ENCODE measurements around the gene SLC5A4. TPM values are rescaled to one million over a fixed set of nuclear protein-coding genes. Genes with fewer than 3 reads are reported as not detected.
A peak's percentile ranks its signal among the peaks of the same experiment; 100 is the strongest.

The SLC5A4 gene
- total RNA-seq, 1 experiment from 2014 or later, result not detected

- peak; percentile 53 for TF ChIP-seq CTCF (IDR thresholded peaks at IDR 0.05; ENCODE audit: unreplicated experiment)
- H3K4me1 Mint-ChIP-seq (ENCODE audit: low read depth, unreplicated experiment), result peaks cover 54% of the 10 kb centered on the region
- DNase-seq, result peak; percentile 79
- no peak overlapping the region for H3K27ac Mint-ChIP-seq (ENCODE audit: unreplicated experiment)
- intact Hi-C loops (cut with micrococcal nuclease; ENCODE audit: unreplicated experiment), result loop anchor here (1.0 to 2.0 kb wide), 4 partner anchors 64 to 270 kb away; no protein-coding TSS in a partner anchor
- H3K4me3 Mint-ChIP-seq (ENCODE audit: low read depth, unreplicated experiment), result peak overlapping the region; percentile 84
- no peaks in the 10 kb centered on the region for H3K9me3 Mint-ChIP-seq (ENCODE audit: low read depth, unreplicated experiment)
- peaks cover 30% of the 10 kb centered on the region for H3K36me3 Mint-ChIP-seq (ENCODE audit: insufficient read depth, unreplicated experiment)
- CTCF ChIA-PET, result interaction anchor here (1.5 kb wide), 2 partner anchors 64 to 99 kb away, joined by 5 to 27 read pairs; no protein-coding TSS in a partner anchor
- BruUV-seq (replicated peaks), result no TSS peak
- peaks cover 33% of the 10 kb centered on the region for H3K27me3 Mint-ChIP-seq (ENCODE audit: unreplicated experiment)
Measured at GRCh38 chr22:32202539-32203180, 52.5 kb downstream of the SLC5A4 start.

GRCh38 chr22:32202161-32202538 lies 53.0 kb downstream of the SLC5A4 start:
- CTCF ChIA-PET, result interaction anchor here (1.5 kb wide), 2 partner anchors 64 to 98 kb away, joined by 5 to 27 read pairs; no protein-coding TSS in a partner anchor
- no peak for TF ChIP-seq CTCF (IDR thresholded peaks at IDR 0.05; ENCODE audit: unreplicated experiment)
- no peak for DNase-seq
- peak overlapping the region; percentile 84 for H3K4me3 Mint-ChIP-seq (ENCODE audit: low read depth, unreplicated experiment)
- H3K9me3 Mint-ChIP-seq (ENCODE audit: low read depth, unreplicated experiment), result no peaks in the 10 kb centered on the region
- peaks cover 51% of the 10 kb centered on the region for H3K4me1 Mint-ChIP-seq (ENCODE audit: low read depth, unreplicated experiment)
- no peak overlapping the region for H3K27ac Mint-ChIP-seq (ENCODE audit: unreplicated experiment)
- peaks cover 30% of the 10 kb centered on the region for H3K36me3 Mint-ChIP-seq (ENCODE audit: insufficient read depth, unreplicated experiment)
- peaks cover 38% of the 10 kb centered on the region for H3K27me3 Mint-ChIP-seq (ENCODE audit: unreplicated experiment)
- intact Hi-C loops (cut with micrococcal nuclease; ENCODE audit: unreplicated experiment), result loop anchor here (1.0 to 2.0 kb wide), 4 partner anchors 64 to 271 kb away; no protein-coding TSS in a partner anchor
- BruUV-seq (replicated peaks), result no TSS peak

DNA sequence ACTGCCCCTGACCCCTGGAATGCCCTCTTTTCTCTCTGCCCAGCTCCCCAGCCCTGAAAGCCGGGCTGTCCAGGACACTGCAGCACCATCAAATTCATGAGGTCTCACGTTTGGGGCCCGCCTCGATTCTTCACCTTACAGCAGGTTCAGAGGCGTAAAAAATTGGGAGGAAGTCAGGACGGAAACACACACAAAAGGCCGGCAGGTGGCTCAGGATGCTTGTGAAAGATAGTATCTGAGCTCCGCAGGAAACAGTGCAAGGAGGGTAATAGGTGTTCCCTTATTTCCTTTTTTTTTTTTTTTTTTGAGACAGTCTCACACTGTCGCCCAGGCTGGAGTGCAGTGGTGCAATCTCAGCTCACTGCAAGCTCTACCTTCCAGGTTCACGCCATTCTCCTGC lies 54.4 kb downstream of the SLC5A4 start:
- H3K27ac Mint-ChIP-seq (ENCODE audit: unreplicated experiment), result no peak overlapping the region
- peaks cover 37% of the 10 kb centered on the region for H3K4me1 Mint-ChIP-seq (ENCODE audit: low read depth, unreplicated experiment)
- CTCF ChIA-PET, result no interaction called here
- H3K27me3 Mint-ChIP-seq (ENCODE audit: unreplicated experiment), result peaks cover 52% of the 10 kb centered on the region
- H3K9me3 Mint-ChIP-seq (ENCODE audit: low read depth, unreplicated experiment), result no peaks in the 10 kb centered on the region
- TF ChIP-seq CTCF (IDR thresholded peaks at IDR 0.05; ENCODE audit: unreplicated experiment), result no peak
- BruUV-seq (replicated peaks), result no TSS peak
- no peak overlapping the region for H3K4me3 Mint-ChIP-seq (ENCODE audit: low read depth, unreplicated experiment)
- no peak for DNase-seq
- H3K36me3 Mint-ChIP-seq (ENCODE audit: insufficient read depth, unreplicated experiment), result peaks cover 25% of the 10 kb centered on the region
- intact Hi-C loops (cut with micrococcal nuclease; ENCODE audit: unreplicated experiment), result no loop called here

DNA sequence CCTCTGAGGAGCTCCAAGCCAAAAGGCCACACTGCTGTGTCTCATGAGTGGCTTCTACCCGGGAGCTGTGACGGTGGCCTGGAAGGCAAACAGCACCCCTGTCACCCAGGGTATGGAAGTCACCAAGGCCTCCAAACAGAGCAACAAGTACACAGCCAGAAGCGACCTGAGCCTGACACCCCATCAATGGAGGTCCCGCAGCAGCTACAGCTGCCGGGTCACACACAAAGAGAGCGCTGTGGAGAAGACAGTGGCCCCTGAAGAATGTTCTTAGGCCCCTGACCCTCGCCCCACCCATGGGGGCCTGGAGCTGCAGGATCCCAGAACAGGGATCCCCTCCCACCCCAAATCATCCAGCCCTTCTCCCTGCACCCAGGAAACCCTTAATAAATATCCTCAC lies 55.2 kb downstream of the SLC5A4 start:
- CTCF ChIA-PET, result no interaction called here
- TF ChIP-seq CTCF (IDR thresholded peaks at IDR 0.05; ENCODE audit: unreplicated experiment), result no peak
- Mint-ChIP-seq H3K36me3 (ENCODE audit: insufficient read depth, unreplicated experiment) (peaks cover 18% of the 10 kb centered on the region), H3K4me1 (ENCODE audit: low read depth, unreplicated experiment) (peaks cover 29% of the 10 kb centered on the region), H3K27me3 (ENCODE audit: unreplicated experiment) (peaks cover 58% of the 10 kb centered on the region), H3K4me3 (ENCODE audit: low read depth, unreplicated experiment) (no peak overlapping the region), H3K9me3 (ENCODE audit: low read depth, unreplicated experiment) (no peaks in the 10 kb centered on the region), H3K27ac (ENCODE audit: unreplicated experiment) (no peak overlapping the region)
- intact Hi-C loops (cut with micrococcal nuclease; ENCODE audit: unreplicated experiment), result no loop called here
- no peak for DNase-seq
- no TSS peak for BruUV-seq (replicated peaks)

Data from Calu3 (cell line).